Mammary epithelial cell (primary cell): ENCODE results near the gene TDO2.

ENCODE experiments used
- EZH2 ChIP-seq: IDR thresholded peaks from 2 replicates; pipeline ENCODE4 v1.6.1; 2012; ENCODE audit warnings: low read length, inconsistent platforms, borderline replicate concordance
- TF ChIP-seq, protein P1 (sequence below), 2 donors: IDR thresholded peaks in 1 of 2; conservative IDR thresholded peaks in 1 of 2; 2 replicates each; pipeline ENCODE4 v1.5.1; 2011 to 2012; ENCODE audit warnings: inconsistent platforms in 2 of 2, low read length in 2 of 2, mild to moderate bottlenecking in 2 of 2, control low read depth in 1 of 2, low read depth in 1 of 2; ENCODE audit not compliant: insufficient read depth in 1 of 2; ENCODE audit errors: extremely low read depth in 1 of 2

DNA sequence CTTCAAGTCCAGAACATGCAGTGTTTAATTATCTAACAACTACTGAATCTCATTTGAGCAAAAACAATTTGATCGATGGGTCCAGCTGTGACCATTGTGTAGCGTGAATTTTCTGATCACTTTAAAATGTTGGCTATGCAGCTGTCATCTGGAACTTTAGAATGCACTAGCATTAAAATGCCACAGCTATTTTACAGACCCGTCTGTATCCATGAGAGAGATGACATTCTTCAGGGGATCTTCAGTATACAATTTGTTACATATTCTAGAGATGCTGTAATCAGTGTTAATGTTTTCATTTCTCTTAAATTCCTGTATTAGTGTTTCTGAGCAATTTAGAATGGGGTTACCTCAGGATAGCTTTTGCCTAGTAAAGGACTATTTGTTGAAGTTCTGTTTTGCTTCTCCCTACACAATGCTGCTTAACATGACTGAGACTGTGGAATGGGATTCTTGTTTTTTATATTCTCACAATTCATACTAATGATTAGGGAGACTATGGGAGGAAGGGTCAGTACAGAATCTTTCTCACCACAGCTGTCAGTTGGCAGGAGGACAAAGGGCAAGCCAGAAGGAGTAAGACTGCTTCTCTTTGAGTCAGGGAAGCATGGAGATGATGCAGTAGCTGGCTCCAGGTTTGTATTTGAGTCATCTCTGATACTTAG lies 63.4 kb downstream of the TDO2 start:
- TF ChIP-seq, protein P1, sequence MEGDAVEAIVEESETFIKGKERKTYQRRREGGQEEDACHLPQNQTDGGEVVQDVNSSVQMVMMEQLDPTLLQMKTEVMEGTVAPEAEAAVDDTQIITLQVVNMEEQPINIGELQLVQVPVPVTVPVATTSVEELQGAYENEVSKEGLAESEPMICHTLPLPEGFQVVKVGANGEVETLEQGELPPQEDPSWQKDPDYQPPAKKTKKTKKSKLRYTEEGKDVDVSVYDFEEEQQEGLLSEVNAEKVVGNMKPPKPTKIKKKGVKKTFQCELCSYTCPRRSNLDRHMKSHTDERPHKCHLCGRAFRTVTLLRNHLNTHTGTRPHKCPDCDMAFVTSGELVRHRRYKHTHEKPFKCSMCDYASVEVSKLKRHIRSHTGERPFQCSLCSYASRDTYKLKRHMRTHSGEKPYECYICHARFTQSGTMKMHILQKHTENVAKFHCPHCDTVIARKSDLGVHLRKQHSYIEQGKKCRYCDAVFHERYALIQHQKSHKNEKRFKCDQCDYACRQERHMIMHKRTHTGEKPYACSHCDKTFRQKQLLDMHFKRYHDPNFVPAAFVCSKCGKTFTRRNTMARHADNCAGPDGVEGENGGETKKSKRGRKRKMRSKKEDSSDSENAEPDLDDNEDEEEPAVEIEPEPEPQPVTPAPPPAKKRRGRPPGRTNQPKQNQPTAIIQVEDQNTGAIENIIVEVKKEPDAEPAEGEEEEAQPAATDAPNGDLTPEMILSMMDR (conservative IDR thresholded peaks at IDR 0.05 in 1 of 2, IDR thresholded peaks at IDR 0.05 in 1 of 2; ENCODE audit: extremely low read depth in 1 of 2, insufficient read depth in 1 of 2, low read depth in 1 of 2, low read length in 2 of 2) = no peak
- no peak for TF ChIP-seq EZH2
